SK-N-SH (cell line): ENCODE measurements around the gene KCTD19. TPM values are rescaled to one million over a fixed set of nuclear protein-coding genes. Genes with fewer than 3 reads are reported as not detected.

Source experiments
- CHD2 ChIP-seq: fragments of 150-350 bp; IDR thresholded peaks from 2 replicates; pipeline ENCODE4 v1.6.1; 2018; ENCODE audit warnings: low read length; ENCODE audit not compliant: partially characterized antibody
- ELF1 ChIP-seq: IDR thresholded peaks from 2 replicates; pipeline ENCODE4 v1.4.0; 2012
- EP300 ChIP-seq, 2 experiments: IDR thresholded peaks; 2 replicates each; pipeline versions ENCODE4 v1.4.0 to v1.6.1; 2012; ENCODE audit warnings: borderline replicate concordance in 1 of 2, low read depth in 1 of 2, low read length in 1 of 2
- EZH2phosphoT487 ChIP-seq: fragments of 200-600 bp; sonication (generic); IDR thresholded peaks from 2 replicates; pipeline ENCODE4 v1.6.1; 2017; ENCODE audit warnings: low read depth, mixed run types, mild to moderate bottlenecking, antibody characterized with exemption, moderate library complexity, borderline replicate concordance
- FOXM1 ChIP-seq: IDR thresholded peaks from 2 replicates; pipeline ENCODE4 v1.4.0; 2012; ENCODE audit warnings: low read depth, mild to moderate bottlenecking
- GABPA ChIP-seq: IDR thresholded peaks from 2 replicates; pipeline ENCODE4 v1.4.0; 2012; ENCODE audit warnings: low read depth, mild to moderate bottlenecking
- GATA2 ChIP-seq: sonication (generic); formaldehyde crosslinking; IDR thresholded peaks from 2 replicates; pipeline ENCODE4 v1.5.0; 2020; ENCODE audit warnings: mild to moderate bottlenecking, missing genetic modification reagents
- IRF3 ChIP-seq: fragments of 150-350 bp; IDR thresholded peaks from 2 replicates; pipeline ENCODE4 v1.6.1; 2016; ENCODE audit warnings: mild to moderate bottlenecking, low read depth, low read length
- JUND ChIP-seq: IDR thresholded peaks from 2 replicates; pipeline ENCODE4 v1.4.0; 2012
- MAX ChIP-seq: IDR thresholded peaks from 2 replicates; pipeline ENCODE4 v1.4.0; 2012; ENCODE audit warnings: low read depth
- MEF2A ChIP-seq: IDR thresholded peaks from 2 replicates; pipeline ENCODE4 v1.4.0; 2012; ENCODE audit warnings: low read depth, borderline replicate concordance
- NFIC ChIP-seq: IDR thresholded peaks from 2 replicates; pipeline ENCODE4 v1.4.0; 2012; ENCODE audit warnings: borderline replicate concordance
- NRF1 ChIP-seq: IDR thresholded peaks from 2 replicates; pipeline ENCODE4 v1.6.1; 2012; ENCODE audit warnings: low read depth, mild to moderate bottlenecking, low read length
- PBX3 ChIP-seq: IDR thresholded peaks from 2 replicates; pipeline ENCODE4; 2012
- SIN3A ChIP-seq: IDR thresholded peaks from 2 replicates; pipeline ENCODE4 v1.6.1; 2012; ENCODE audit warnings: low read depth, mild to moderate bottlenecking, low read length, moderate library complexity, borderline replicate concordance
- SMC3 ChIP-seq: IDR thresholded peaks from 2 replicates; pipeline ENCODE4 v1.6.1; 2012; ENCODE audit warnings: low read depth, low read length, improper control_type of control experiment
- TCF12 ChIP-seq: IDR thresholded peaks from 2 replicates; pipeline ENCODE4 v1.4.0; 2012
- USF2 ChIP-seq: fragments of 150-350 bp; IDR thresholded peaks from 2 replicates; pipeline ENCODE4 v1.6.1; 2017; ENCODE audit warnings: antibody characterized with exemption, low read length, low read depth, borderline replicate concordance
- YY1 ChIP-seq: IDR thresholded peaks from 2 replicates; pipeline ENCODE4 v1.4.0; 2012; ENCODE audit warnings: low read depth, mild to moderate bottlenecking
- ZBTB33 ChIP-seq: IDR thresholded peaks from 2 replicates; pipeline ENCODE4 v1.4.0; 2012; ENCODE audit warnings: low read depth, borderline replicate concordance
- polyA plus RNA-seq, 3 experiments: library from polyadenylated mRNA; depleted of rRNA; stranded (reverse); fragments of >200 nt; gene quantifications; 2 replicates each; pipeline ENCODE4 v1.2.3, GENCODE V29; 2012

The KCTD19 gene
- polyA plus RNA-seq, 1 of the 3 experiments (the other 2 are of a cell fraction): 1.8 TPM

GRCh38 chr16:67277999-67278772 lies 48.4 kb downstream of the KCTD19 start (continued):
- no peak for TF ChIP-seq CHD2
- no peak for TF ChIP-seq EZH2phosphoT487
- no peak; the same call in 1 of the 2 replicates for TF ChIP-seq JUND
- no peak for TF ChIP-seq FOXM1
- TF ChIP-seq USF2: no peak
- no peak for TF ChIP-seq SIN3A
- no peak for TF ChIP-seq SMC3
- peak; percentile 71 for TF ChIP-seq TCF12
- TF ChIP-seq NFIC: peak; percentile 91
- TF ChIP-seq NRF1: no peak
- TF ChIP-seq MEF2A: no peak
- no peak for TF ChIP-seq GATA2 (CRISPR knock-in tag)
- no peak for TF ChIP-seq IRF3
- 0 out of 2 replicates have a peak, but pooled peaks have one; percentile 3 for TF ChIP-seq PBX3
- TF ChIP-seq GABPA: no peak
- TF ChIP-seq MAX: peak; percentile 59
- TF ChIP-seq EP300 (IDR thresholded peaks at IDR 0.05; ENCODE audit: borderline replicate concordance in 1 of 2, low read depth in 1 of 2, low read length in 1 of 2): peak in 1 of 2 experiments; percentile 66; a peak in 1 of 4 replicates
- 0 out of 2 replicates have a peak, but pooled peaks have one; percentile 38 for TF ChIP-seq ZBTB33
- 0 out of 2 replicates have a peak, but pooled peaks have one; percentile 14 for TF ChIP-seq YY1
- no peak for TF ChIP-seq ELF1
